ENCODE results near the gene KCNMB1. TPM values are rescaled to one million over a fixed set of nuclear protein-coding genes. Genes with fewer than 3 reads are reported as not detected.

Gene KCNMB1
- total and polyA plus RNA-seq, 2 donors (not counting 3 experiments of a cell fraction or from before 2014, with no cell fraction given), result 0.15 to 0.29 TPM

- ChIA-PET POLR2A (no interaction called here), CTCF (interaction anchor here (0.9 kb wide), 1 partner anchor 84 kb away, joined by 3 read pairs; no protein-coding TSS in a partner anchor)
- intact Hi-C loops (cut with micrococcal nuclease), result no loop called here
Observed at GRCh38 chr5:170353011-170353761, 36.0 kb downstream of the KCNMB1 start.

More at GRCh38 chr5:170353011-170353761, 36.0 kb downstream of the KCNMB1 start:
- dilution Hi-C loops (cut with MboI; ENCODE audit: extremely low pct_ligation_motif_present, low sequenced_read_pairs), result no loop called here
- FAIRE-seq (no peak), DNase-seq (ENCODE audit: low read depth, low spot score) (no peak)
- no peak overlapping the region for H3K4me2 ChIP-seq (ENCODE audit: insufficient read depth, low read length)
- H3K9me3 ChIP-seq (replicated peaks; ENCODE audit: control insufficient read depth, insufficient read depth, low read length), result no peaks in the 10 kb centered on the region
- no peaks in the 10 kb centered on the region for H3K36me3 ChIP-seq (ENCODE audit: control insufficient read depth in 2 of 2, extremely low read depth in 1 of 2, insufficient read depth in 2 of 2, low read length in 2 of 2)
- peaks cover 10 to 12% of the 10 kb centered on the region in 2 experiments for H3K27me3 ChIP-seq (ENCODE audit: control insufficient read depth in 2 of 2, insufficient read depth in 2 of 2, low read length in 2 of 2)
- no peaks in the 10 kb centered on the region for H3K9me1 ChIP-seq (replicated peaks; ENCODE audit: control insufficient read depth, extremely low read depth, insufficient read depth, low read length)
- H3K27ac ChIP-seq (ENCODE audit: insufficient read depth, low read depth, low read length), result no peak overlapping the region
- TF ChIP-seq GATA2 (IDR thresholded peaks at IDR 0.05; ENCODE audit: insufficient read depth, insufficient read length, low read depth, low read length), result no peak
- TF ChIP-seq, protein P1, sequence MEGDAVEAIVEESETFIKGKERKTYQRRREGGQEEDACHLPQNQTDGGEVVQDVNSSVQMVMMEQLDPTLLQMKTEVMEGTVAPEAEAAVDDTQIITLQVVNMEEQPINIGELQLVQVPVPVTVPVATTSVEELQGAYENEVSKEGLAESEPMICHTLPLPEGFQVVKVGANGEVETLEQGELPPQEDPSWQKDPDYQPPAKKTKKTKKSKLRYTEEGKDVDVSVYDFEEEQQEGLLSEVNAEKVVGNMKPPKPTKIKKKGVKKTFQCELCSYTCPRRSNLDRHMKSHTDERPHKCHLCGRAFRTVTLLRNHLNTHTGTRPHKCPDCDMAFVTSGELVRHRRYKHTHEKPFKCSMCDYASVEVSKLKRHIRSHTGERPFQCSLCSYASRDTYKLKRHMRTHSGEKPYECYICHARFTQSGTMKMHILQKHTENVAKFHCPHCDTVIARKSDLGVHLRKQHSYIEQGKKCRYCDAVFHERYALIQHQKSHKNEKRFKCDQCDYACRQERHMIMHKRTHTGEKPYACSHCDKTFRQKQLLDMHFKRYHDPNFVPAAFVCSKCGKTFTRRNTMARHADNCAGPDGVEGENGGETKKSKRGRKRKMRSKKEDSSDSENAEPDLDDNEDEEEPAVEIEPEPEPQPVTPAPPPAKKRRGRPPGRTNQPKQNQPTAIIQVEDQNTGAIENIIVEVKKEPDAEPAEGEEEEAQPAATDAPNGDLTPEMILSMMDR (IDR thresholded peaks at IDR 0.05; ENCODE audit: extremely low read depth in 1 of 2, insufficient read depth in 1 of 2, low read depth in 1 of 2, low read length in 2 of 2), result no peak
- no peak for TF ChIP-seq EZH2 (IDR thresholded peaks at IDR 0.05; ENCODE audit: borderline replicate concordance, low read depth, low read length, severe bottlenecking)
- no peak for TF ChIP-seq FOS (IDR thresholded peaks at IDR 0.05; ENCODE audit: borderline replicate concordance, insufficient read depth, low read length)
- TF ChIP-seq POLR2AphosphoS5 (IDR thresholded peaks at IDR 0.05; ENCODE audit: insufficient read depth, low read depth, low read length), result no peak
- no peak for TF ChIP-seq JUN (IDR thresholded peaks at IDR 0.05; ENCODE audit: borderline replicate concordance, insufficient read depth, insufficient read length, low read depth)
- no peak for TF ChIP-seq POLR2A (IDR thresholded peaks at IDR 0.05; ENCODE audit: low read depth, low read length)
- TF ChIP-seq, protein P2, sequence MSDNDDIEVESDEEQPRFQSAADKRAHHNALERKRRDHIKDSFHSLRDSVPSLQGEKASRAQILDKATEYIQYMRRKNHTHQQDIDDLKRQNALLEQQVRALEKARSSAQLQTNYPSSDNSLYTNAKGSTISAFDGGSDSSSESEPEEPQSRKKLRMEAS (IDR thresholded peaks at IDR 0.05; ENCODE audit: insufficient read depth, insufficient read length), result no peak
- TF ChIP-seq MYC (IDR thresholded peaks at IDR 0.05; ENCODE audit: low read depth, low read length), result no peak
- no peak overlapping the region for H3K9ac ChIP-seq (replicated peaks; ENCODE audit: extremely low read depth, insufficient read depth, low read length)
- no peak overlapping the region for H3K4me3 ChIP-seq (replicated peaks in 1 of 3; ENCODE audit: insufficient read depth in 1 of 3, low read depth in 1 of 3, low read length in 3 of 3)
- H2AFZ ChIP-seq (ENCODE audit: low read depth, low read length), result no peak overlapping the region
- no peaks in the 10 kb centered on the region for H3K79me2 ChIP-seq (ENCODE audit: control insufficient read depth, insufficient read depth, low read length)
- H4K20me1 ChIP-seq (replicated peaks; ENCODE audit: control insufficient read depth, extremely low read depth, insufficient read depth, low read length), result no peaks in the 10 kb centered on the region
- no peaks in the 10 kb centered on the region for H3K4me1 ChIP-seq (ENCODE audit: control insufficient read depth, extremely low read depth, insufficient read depth, low read length)
- BruUV-seq (replicated peaks), result no TSS peak

Measured in endothelial cell of umbilical vein (primary cell).